Measurements from ENCODE around the gene TMEM174.
"Not testable (repeated sequence)": the region's sequence is repeated elsewhere in the genome, so short reads cannot be mapped to it uniquely, and the experiment has no call there.

TMEM174 gene

DNA sequence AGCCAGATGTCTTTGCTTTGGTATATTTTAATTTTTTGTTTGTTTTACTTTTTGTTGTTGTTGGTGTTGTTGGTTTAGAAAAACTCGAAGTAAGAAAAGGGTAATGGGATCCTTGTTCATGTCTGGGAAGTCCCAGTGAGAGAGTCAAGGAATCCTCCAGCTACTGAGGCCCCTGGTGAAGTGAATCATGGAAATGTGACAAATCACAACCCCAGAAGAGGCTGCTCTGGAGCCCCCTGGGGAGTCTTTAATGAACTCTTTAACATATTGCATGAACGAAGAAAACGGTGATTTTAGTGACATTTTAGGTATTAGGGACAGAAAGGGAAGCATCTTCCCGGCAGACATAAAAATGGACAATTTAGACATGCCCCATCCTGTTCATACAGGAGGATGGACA is 41.3 kb downstream of the TMEM174 start:
- peaks cover 44% of the 10 kb centered on the region for H3K27me3 ChIP-seq (ENCODE audit: low read depth, low read length)
- no peak overlapping the region for H3K4me3 ChIP-seq (ENCODE audit: low read depth in 1 of 2, low read length in 2 of 2)
- H3K36me3 ChIP-seq (ENCODE audit: control insufficient read depth in 1 of 2, insufficient read depth in 2 of 2, low read length in 2 of 2) = no peaks in the 10 kb centered on the region
- no peak overlapping the region for H3K27ac ChIP-seq (ENCODE audit: low read length)
- peaks cover 0 to 4% of the 10 kb centered on the region in 2 donors for H3K9me3 ChIP-seq (ENCODE audit: control insufficient read depth in 1 of 2, low read length in 2 of 2)
- H3K4me1 ChIP-seq (ENCODE audit: control insufficient read depth in 1 of 2, insufficient read depth in 2 of 2, low read length in 2 of 2) = peaks cover 0 to 11% of the 10 kb centered on the region in 2 donors

DNA sequence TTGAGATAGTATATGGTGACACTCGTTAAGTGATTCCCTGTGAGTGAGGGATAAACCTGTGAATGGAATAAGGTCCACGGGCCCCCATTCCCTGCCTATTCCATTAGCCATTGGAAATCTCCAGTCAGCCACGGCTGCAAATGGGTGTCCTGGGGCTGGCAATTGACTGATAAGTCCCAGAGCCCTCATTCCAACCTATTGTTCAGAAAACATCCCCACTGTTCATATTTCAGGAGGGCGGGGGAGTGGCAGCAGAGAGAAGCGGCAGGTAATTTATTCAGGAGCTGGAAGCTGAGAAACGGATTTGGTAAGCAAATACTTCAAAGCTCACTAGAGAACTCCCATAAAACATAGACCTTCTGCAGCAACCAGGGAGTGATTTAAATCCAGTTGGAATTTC is 42.0 kb downstream of the TMEM174 start:
- Histone ChIP-seq H3K9me3 (ENCODE audit: control insufficient read depth in 1 of 2, low read length in 2 of 2) (peaks cover 0 to 3% of the 10 kb centered on the region in 2 donors), H3K4me1 (ENCODE audit: control insufficient read depth in 1 of 2, insufficient read depth in 2 of 2, low read length in 2 of 2) (peaks cover 0 to 11% of the 10 kb centered on the region in 2 donors), H3K36me3 (ENCODE audit: control insufficient read depth in 1 of 2, insufficient read depth in 2 of 2, low read length in 2 of 2) (no peaks in the 10 kb centered on the region), H3K4me3 (ENCODE audit: low read depth in 1 of 2, low read length in 2 of 2) (no peak overlapping the region), H3K27ac (ENCODE audit: low read length) (no peak overlapping the region), H3K27me3 (ENCODE audit: low read depth, low read length) (peaks cover 44% of the 10 kb centered on the region)

DNA sequence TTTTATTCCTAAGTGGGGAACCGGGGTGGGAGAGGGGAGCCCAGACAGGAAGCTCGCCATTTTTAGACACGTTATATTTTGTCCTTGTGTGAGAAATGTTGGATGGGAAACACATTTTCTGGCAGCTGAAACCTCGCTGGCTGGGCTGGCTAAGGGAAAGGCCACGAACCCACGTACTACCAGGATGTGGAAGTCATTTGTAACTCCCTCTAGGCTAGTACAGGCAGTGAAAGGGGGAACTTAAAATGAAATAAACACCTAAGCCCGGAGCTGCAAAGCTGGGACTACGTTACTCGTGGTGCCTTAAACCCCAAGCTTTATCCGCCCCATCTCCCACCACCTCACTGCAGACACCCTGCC is 42.5 kb downstream of the TMEM174 start:
- H3K4me1 ChIP-seq (ENCODE audit: control insufficient read depth in 1 of 2, insufficient read depth in 2 of 2, low read length in 2 of 2) = peaks cover 0 to 11% of the 10 kb centered on the region in 2 donors
- H3K36me3 ChIP-seq (ENCODE audit: control insufficient read depth in 1 of 2, insufficient read depth in 2 of 2, low read length in 2 of 2) = no peaks in the 10 kb centered on the region
- H3K27ac ChIP-seq (ENCODE audit: low read length) = no peak overlapping the region
- peaks cover 44% of the 10 kb centered on the region for H3K27me3 ChIP-seq (ENCODE audit: low read depth, low read length)
- peak overlapping the region; percentile 39 to 56 for H3K4me3 ChIP-seq (ENCODE audit: low read depth in 1 of 2, low read length in 2 of 2)
- peaks cover 0 to 2% of the 10 kb centered on the region in 2 donors for H3K9me3 ChIP-seq (ENCODE audit: control insufficient read depth in 1 of 2, low read length in 2 of 2)

DNA sequence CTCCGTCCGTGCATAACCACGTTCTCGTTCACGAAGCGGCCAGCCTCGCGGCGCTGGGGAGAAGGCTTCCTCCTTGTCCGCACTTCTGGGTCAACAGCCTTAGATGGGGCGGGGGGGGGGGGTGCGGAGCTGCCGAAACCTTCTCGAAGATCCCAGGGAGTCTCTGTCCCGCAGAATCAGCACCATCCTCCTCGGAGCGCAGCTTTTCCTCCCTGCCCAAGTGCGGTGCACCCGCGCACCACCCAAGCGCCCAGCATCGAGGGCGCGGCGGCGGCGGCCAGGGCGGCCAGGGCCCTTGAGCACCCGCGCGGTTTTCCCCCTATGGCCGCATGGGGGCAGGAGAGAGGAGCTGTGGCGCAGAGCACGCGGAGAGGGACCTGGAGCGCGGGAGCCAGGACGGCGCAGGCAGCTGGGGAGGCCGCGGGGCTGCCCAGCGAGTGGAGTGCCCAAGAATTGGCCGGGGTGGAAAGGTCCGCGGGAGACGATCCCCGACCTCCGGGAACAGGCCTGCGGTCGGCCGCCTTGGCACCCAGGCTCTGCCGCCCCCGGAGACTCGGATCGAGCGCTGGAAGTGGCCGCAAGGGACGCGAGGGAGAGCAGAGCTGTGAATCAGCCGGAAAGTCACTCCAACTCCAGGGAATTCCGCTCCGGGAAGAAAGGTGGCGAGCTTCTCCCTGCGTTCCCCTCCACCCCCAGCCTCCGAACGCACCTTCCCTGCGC is 43.1 kb downstream of the TMEM174 start:
- Histone ChIP-seq H3K36me3 (ENCODE audit: control insufficient read depth in 1 of 2, insufficient read depth in 2 of 2, low read length in 2 of 2) (no peaks in the 10 kb centered on the region), H3K4me3 (ENCODE audit: low read depth in 1 of 2, low read length in 2 of 2) (peak overlapping the region; percentile 39 to 56), H3K27me3 (ENCODE audit: low read depth, low read length) (peaks cover 44% of the 10 kb centered on the region), H3K4me1 (ENCODE audit: control insufficient read depth in 1 of 2, insufficient read depth in 2 of 2, low read length in 2 of 2) (peaks cover 0 to 11% of the 10 kb centered on the region in 2 donors), H3K9me3 (ENCODE audit: control insufficient read depth in 1 of 2, low read length in 2 of 2) (peaks cover 0 to 2% of the 10 kb centered on the region in 2 donors), H3K27ac (ENCODE audit: low read length) (no peak overlapping the region)

DNA sequence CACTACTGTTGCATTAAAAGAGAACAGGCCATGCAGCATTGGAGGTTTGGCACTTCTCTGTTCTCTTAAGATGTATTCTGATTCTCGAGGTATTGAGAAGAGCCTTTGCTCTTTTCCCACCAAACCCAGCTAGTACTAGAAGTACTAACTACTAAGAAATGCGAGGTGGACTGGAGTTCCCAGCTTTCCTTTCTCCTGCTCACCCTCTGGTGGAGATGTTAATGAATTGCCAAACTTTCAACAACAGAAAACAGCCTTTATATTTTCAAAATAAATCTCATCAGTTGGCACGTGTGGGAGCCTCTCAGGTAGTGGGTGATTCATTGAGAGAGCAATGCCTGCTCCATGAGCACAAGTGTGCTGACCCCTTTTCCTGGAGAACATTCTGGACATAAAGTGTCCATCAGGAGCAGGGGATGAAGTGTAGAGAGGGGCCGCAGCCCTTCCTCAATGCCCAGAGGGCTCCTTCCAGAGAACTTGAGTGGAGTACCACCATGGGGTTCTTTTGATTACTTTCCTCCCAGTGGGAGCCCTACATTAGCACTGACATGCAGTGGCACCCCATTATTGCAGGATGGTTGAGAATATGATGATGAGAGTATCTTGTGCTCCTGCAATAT is 45.7 kb downstream of the TMEM174 start:
- Histone ChIP-seq H3K27me3 (ENCODE audit: low read depth, low read length) (peaks cover 52% of the 10 kb centered on the region), H3K4me1 (ENCODE audit: control insufficient read depth in 1 of 2, insufficient read depth in 2 of 2, low read length in 2 of 2) (peaks cover 0 to 11% of the 10 kb centered on the region in 2 donors), H3K36me3 (ENCODE audit: control insufficient read depth in 1 of 2, insufficient read depth in 2 of 2, low read length in 2 of 2) (no peaks in the 10 kb centered on the region), H3K9me3 (ENCODE audit: control insufficient read depth in 1 of 2, low read length in 2 of 2) (no peaks in the 10 kb centered on the region), H3K4me3 (ENCODE audit: low read depth in 1 of 2, low read length in 2 of 2) (no peak overlapping the region), H3K27ac (ENCODE audit: low read length) (no peak overlapping the region)

DNA sequence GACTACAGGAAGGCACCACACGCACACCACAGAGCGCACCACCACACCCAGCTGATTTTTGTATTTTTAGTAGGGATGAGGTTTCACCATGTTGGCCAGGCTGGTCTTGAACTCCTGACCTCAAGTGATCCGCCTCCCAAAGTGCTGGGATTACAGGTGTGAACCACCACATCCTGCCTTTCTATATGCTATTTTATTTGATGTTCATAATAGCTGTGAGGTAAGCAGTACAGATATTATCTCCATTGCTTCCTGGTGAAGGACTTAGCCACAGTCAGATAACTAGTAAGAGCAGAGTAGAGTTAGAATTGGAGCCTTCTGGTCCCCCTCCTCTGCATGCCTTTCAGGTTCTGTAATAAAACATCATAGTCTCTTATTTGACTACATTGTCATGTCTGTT is 46.3 kb downstream of the TMEM174 start:
- peaks cover 0 to 11% of the 10 kb centered on the region in 2 donors for H3K4me1 ChIP-seq (ENCODE audit: control insufficient read depth in 1 of 2, insufficient read depth in 2 of 2, low read length in 2 of 2)
- H3K27ac ChIP-seq (ENCODE audit: low read length); H3K9me3 ChIP-seq (ENCODE audit: control insufficient read depth in 1 of 2, low read length in 2 of 2); H3K4me3 ChIP-seq (ENCODE audit: low read depth in 1 of 2, low read length in 2 of 2); H3K36me3 ChIP-seq (ENCODE audit: control insufficient read depth in 1 of 2, insufficient read depth in 2 of 2, low read length in 2 of 2): not testable (repeated sequence)
- peaks cover 45% of the 10 kb centered on the region for H3K27me3 ChIP-seq (ENCODE audit: low read depth, low read length)

DNA sequence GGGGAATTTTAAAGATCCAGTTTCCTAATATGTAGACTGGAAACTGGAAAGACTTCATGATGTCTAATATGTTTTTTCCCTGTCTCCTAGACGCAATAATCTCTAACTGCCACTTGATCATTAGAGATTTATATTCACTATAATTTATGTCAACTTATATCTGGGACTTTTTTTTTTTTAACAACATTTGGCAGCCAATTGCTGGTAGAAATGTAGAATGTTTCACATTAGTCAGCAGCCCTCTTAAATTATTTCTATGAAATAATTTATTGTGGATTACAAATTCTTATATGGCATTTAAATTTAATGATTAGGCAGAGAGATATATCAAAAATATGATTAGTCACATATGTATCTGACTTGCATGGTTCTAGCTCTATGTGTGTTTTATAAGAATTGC is 48.2 kb downstream of the TMEM174 start:
- Histone ChIP-seq H3K27ac (ENCODE audit: low read length) (no peak overlapping the region), H3K4me1 (ENCODE audit: control insufficient read depth in 1 of 2, insufficient read depth in 2 of 2, low read length in 2 of 2) (peaks cover 0 to 4% of the 10 kb centered on the region in 2 donors), H3K27me3 (ENCODE audit: low read depth, low read length) (peaks cover 32% of the 10 kb centered on the region), H3K9me3 (ENCODE audit: control insufficient read depth in 1 of 2, low read length in 2 of 2) (no peaks in the 10 kb centered on the region), H3K4me3 (ENCODE audit: low read depth in 1 of 2, low read length in 2 of 2) (no peak overlapping the region), H3K36me3 (ENCODE audit: control insufficient read depth in 1 of 2, insufficient read depth in 2 of 2, low read length in 2 of 2) (no peaks in the 10 kb centered on the region)

DNA sequence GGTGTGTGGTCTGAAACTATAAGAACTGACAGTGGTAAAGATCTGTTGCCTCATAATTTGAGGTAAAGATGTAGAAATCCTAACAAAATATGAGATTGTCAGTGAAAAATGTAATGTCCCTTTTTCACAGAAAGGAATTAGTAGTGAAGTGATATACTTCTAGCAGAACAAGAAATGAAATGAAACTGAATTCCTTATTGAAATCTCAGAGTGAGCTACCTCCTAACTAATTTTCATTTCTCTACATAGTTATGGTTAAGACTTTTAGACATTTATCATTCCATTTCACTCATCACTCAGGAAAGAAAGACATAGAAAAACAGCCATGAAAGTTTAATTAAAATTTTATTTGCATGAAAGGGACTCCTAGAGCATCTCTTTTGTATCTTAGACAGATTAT is 48.7 kb downstream of the TMEM174 start:
- Histone ChIP-seq H3K27me3 (ENCODE audit: low read depth, low read length) (peaks cover 32% of the 10 kb centered on the region), H3K4me3 (ENCODE audit: low read depth in 1 of 2, low read length in 2 of 2) (no peak overlapping the region), H3K9me3 (ENCODE audit: control insufficient read depth in 1 of 2, low read length in 2 of 2) (no peaks in the 10 kb centered on the region), H3K36me3 (ENCODE audit: control insufficient read depth in 1 of 2, insufficient read depth in 2 of 2, low read length in 2 of 2) (no peaks in the 10 kb centered on the region), H3K4me1 (ENCODE audit: control insufficient read depth in 1 of 2, insufficient read depth in 2 of 2, low read length in 2 of 2) (no peaks in the 10 kb centered on the region), H3K27ac (ENCODE audit: low read length) (no peak overlapping the region)

DNA sequence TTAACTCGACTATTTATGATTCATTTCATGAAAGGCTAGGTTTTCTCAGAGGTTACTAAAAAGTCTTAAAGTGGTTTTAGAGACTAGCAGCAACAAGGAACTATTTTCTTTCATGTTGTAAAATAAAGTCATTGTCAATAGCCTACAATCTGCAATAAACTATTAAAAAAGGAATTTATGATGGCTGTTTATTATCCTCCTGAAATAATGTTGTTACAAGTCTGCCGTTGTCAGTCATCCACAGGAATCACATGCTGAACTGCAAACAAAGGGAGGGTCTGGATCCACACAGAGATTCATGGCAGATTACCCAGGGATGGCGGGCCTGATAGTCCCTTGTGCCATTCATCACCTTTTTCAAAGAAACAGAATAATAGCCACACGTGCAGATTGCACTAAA is 49.2 kb downstream of the TMEM174 start:
- Histone ChIP-seq H3K4me1 (ENCODE audit: control insufficient read depth in 1 of 2, insufficient read depth in 2 of 2, low read length in 2 of 2) (no peaks in the 10 kb centered on the region), H3K27ac (ENCODE audit: low read length) (no peak overlapping the region), H3K36me3 (ENCODE audit: control insufficient read depth in 1 of 2, insufficient read depth in 2 of 2, low read length in 2 of 2) (no peaks in the 10 kb centered on the region), H3K4me3 (ENCODE audit: low read depth in 1 of 2, low read length in 2 of 2) (no peak overlapping the region), H3K9me3 (ENCODE audit: control insufficient read depth in 1 of 2, low read length in 2 of 2) (no peaks in the 10 kb centered on the region), H3K27me3 (ENCODE audit: low read depth, low read length) (peaks cover 28% of the 10 kb centered on the region)

Data from muscle layer of duodenum (tissue), 2 donors.